ENCODE results near the gene KIF6.

KIF6 gene

DNA sequence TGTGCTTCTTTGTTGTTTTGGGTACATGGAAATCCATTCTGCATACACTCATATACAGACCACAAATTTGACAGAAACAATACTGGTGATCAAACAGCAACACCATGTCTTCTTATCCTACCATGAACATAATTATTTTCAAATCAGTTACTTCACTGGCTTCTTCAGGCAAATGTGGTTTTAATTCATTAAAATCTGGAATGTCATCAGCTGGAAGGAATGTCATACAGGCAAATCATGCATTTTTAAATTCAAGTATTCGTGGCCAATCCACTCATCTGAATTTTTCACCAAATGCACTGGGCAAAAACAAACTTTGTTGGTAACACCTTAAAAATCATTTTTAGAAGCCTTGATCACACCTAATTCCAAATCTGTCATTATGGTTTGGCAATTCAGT is 59.3 kb downstream of the KIF6 start:
- DNase-seq (ENCODE audit: low read depth): no peak

- DNase-seq (ENCODE audit: low read depth): no peak
Observed at GRCh38 chr6:39664173-39664572, 61.0 kb downstream of the KIF6 start.

- DNase-seq (ENCODE audit: low read depth): no peak
Observed at GRCh38 chr6:39657355-39658135, 67.7 kb downstream of the KIF6 start.

GRCh38 chr6:39654121-39654520 is 71.1 kb downstream of the KIF6 start:
- DNase-seq (ENCODE audit: low read depth): no peak

DNA sequence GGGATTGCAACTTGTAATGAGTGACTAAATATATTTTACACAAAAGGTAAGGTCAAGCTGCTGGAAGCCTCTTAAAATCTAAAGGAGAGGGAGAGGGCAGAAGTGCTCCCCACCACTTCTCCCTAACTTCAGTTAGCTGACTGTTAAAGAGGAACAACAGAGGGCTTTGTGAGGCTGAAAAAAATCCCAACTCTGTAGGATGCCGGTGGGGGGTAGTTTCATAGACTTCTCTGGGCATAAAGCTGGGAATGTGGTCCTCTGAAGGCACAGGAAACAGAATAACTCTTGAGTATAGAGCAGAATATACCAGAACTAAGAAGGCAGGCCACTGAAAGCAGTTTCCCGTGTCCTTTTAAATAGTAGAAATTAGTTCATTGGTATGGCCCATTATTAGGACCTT is 71.6 kb downstream of the KIF6 start:
- no peak for DNase-seq (ENCODE audit: low read depth)

DNA sequence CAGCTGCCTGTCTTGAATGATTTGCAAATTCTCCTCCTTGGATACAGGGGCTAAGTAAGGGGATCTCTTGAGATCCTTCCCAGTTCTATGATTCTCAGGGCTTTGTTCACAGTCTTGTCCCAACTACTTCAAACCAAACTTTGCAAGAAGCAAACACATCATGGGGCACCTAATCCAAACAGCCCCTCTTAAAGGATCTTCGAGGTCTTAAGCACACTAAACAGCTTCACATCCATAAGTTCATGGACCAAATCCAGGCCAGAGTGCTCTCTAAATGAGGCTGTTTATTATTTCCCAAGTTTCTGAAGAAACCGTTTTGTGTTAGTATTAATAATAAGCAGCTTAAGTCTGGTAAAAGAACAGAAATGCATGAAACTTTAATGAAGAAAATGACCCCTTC is 75.2 kb downstream of the KIF6 start:
- no peak for DNase-seq (ENCODE audit: low read depth)

- no peak for DNase-seq (ENCODE audit: low read depth)
Observed at GRCh38 chr6:39646751-39647420, 78.3 kb downstream of the KIF6 start.

DNA sequence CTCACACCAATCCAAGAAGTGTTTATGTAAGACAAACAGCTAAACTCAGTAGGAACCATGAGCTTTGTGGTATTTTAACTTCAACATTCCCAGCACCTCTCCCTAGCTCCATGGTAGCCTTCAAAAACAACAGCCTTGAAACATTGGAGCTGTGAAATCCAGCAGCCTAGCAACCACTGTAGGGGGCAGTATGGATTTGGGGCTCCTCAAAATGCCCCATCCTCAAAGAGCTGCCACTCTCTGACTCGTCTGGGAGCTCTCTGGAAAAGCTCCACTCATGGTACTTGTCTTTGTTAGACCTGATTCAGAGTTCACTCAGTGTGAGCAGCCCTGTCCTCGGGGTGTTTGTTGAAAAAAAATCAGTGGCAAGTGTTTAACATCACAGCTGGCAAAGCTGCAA is 82.9 kb downstream of the KIF6 start:
- no peak for DNase-seq (ENCODE audit: low read depth)

- DNase-seq (ENCODE audit: low read depth): no peak
Observed at GRCh38 chr6:39638126-39638822, 86.9 kb downstream of the KIF6 start.

DNA sequence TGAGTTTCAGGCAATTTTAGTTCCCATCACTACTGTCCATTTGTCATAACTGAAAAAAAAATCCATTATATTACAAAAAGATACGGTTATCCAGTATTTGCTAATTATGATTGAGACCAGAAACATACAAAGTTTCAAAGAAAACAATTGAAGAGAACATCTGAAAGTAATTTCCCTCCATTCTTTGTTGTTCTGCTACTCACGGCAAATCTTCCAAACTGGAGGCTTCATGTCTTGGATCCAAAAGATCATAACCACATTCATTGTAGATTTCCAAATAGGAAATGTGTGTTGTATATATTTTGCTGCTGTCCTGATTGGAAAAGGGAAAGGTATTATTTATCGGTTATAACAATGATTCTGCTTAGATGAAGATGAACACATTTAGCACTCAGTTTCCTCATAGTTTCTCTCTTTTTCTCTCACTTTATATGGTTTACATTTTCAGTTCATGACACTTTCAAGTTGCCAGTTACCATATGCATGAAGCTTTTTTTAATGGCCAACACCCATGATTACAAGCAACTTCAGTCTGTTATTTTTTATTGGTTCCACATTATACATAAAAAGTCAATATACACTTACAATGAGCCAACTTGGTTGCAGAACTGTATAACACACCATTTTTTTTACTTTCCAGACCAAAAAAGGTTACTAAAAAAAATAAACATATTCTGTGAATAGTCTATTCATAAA is 90.4 kb downstream of the KIF6 start:
- DNase-seq (ENCODE audit: low read depth): no peak

- DNase-seq (ENCODE audit: low read depth): no peak
Observed at GRCh38 chr6:39625209-39625608, 100.0 kb downstream of the KIF6 start.

DNA sequence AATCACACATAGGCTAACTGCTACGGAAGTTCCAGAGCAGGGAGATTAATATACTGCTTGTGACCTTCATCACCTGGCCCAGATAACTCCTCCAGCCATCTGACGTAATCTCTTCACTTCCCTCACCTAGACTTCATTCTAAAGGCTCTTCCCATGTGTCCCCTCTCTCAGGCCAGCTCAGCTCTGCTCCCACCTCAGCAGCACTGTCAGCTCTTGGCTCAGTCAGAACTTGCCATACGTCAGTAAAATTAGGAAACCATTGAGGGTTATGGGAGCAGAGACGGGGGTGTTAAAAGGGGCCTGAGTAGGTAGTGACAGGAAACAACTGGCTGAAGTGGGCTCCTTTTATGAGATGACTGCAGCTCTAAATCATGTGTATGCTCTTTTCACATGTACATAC is 101.5 kb downstream of the KIF6 start:
- DNase-seq (ENCODE audit: low read depth): no peak

DNA sequence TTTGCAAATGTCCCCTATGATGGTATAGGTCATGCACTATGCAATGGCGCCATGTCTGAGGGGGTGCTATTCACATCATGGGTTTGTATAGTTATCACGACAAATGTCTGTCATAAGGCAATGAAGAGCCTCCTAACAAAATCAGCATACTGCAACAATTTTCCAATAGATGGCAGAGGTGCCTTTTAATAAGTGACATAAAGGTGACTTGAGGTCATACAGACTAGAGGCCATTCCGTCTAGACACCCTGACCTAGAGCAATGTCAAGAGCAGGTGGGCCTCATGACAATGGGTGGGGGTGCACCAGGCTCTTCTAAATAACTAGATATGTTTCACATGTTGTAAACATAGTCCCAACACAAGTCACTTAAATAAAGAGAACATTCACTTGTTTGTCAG is 107.7 kb downstream of the KIF6 start:
- DNase-seq (ENCODE audit: low read depth): no peak

- DNase-seq (ENCODE audit: low read depth): no peak
Observed at GRCh38 chr6:39617026-39617425, 108.2 kb downstream of the KIF6 start.

GRCh38 chr6:39615622-39616021 is 109.6 kb downstream of the KIF6 start:
- no peak for DNase-seq (ENCODE audit: low read depth)

DNA sequence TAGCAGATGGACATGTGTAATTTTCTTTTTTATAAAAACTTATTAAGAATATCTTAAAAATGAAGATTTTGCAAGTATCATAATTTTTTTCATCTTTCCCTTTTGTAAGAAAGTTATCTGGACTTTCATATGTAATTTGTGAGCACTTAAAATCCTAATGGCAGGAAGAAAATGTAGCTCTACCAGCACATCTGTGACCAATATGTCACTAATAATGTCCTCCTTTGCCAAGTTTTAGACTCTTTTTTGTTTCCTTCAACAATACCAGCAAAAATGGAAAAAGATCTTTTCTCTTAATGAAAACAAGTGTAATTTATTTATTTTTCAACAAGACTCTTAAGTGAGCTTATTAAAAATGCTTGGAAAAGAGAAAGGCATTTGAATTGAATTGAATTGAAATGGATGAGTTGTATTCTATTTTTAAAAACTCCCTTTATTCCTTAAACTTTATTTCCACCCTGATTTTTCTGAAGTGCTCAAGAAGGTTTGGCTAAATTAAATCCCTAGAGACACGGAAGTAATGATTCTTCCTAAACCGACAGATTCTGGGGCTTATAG is 110.7 kb downstream of the KIF6 start:
- DNase-seq (ENCODE audit: low read depth): no peak

- no peak for DNase-seq (ENCODE audit: low read depth)
Observed at GRCh38 chr6:39610221-39610620, 115.0 kb downstream of the KIF6 start.

DNA sequence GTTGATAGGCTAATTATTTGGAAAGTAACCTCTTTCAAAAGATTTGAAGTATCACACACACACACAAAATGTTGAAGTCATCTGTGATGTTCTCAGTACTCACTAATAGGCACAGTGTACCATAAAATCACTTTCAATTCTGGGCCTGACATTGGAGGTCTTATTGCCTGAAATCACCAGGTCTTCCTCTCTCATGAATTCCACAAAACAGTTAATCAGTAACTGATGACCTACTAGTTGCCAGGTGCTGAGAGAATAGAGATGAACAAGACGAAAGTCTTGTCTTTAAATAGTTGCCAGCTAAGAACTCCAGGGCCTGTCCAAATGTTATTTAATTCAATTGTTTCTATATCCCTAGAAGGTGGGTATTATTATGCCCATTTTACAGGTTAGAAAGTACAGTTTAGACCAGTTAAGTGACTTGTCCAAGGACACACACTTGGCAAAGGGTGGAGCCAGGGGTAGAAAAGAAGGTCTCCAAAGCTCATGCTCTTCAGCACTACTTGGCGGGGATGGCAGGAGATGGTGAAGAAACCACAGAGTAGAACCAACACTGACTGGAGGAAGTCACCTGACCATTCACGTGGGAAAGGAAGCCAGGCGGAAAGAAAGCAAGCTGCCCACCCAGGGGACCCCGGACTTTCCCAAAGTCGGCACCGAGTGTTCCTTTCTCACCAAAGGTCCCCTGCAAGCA is 116.4 kb downstream of the KIF6 start:
- no peak for DNase-seq (ENCODE audit: low read depth)

GRCh38 chr6:39602601-39603519 is 122.3 kb downstream of the KIF6 start:
- no peak for DNase-seq (ENCODE audit: low read depth)

- no peak for DNase-seq (ENCODE audit: low read depth)
Observed at GRCh38 chr6:39599973-39600372, 125.2 kb downstream of the KIF6 start.

GRCh38 chr6:39599341-39599740 is 125.9 kb downstream of the KIF6 start:
- DNase-seq (ENCODE audit: low read depth): no peak
